Loucy (cell line): ENCODE measurements around the gene ZC3HAV1L.
"Not testable (repeated sequence)": the region's sequence is repeated elsewhere in the genome, so short reads cannot be mapped to it uniquely, and the experiment has no call there.

ENCODE experiments used
- H2AFZ ChIP-seq: fragments of 200-600 bp; sonication (generic); 2 replicates; pipeline ENCODE4 v1.6.0; 2016; ENCODE audit warnings: antibody characterized with exemption, mild to moderate bottlenecking, low read length, moderate library complexity
- H3F3A ChIP-seq: fragments of 200-600 bp; 2 replicates; pipeline ENCODE4 v1.6.0; 2016; ENCODE audit warnings: antibody characterized with exemption, low read depth, mild to moderate bottlenecking
- H3K27me3 ChIP-seq: fragments of 200-600 bp; sonication (generic); 2 replicates; pipeline ENCODE4 v1.6.1; 2014; ENCODE audit warnings: low read length, mild to moderate bottlenecking; ENCODE audit not compliant: insufficient read depth, poor library complexity, severe bottlenecking
- H3K36me3 ChIP-seq: fragments of 200-600 bp; sonication (generic); 2 replicates; pipeline ENCODE4 v1.6.1; 2016; ENCODE audit warnings: low read length; ENCODE audit not compliant: insufficient read depth
- H3K4me1 ChIP-seq: fragments of 200-600 bp; sonication (generic); 2 replicates; pipeline ENCODE4 v1.5.1; 2014; ENCODE audit warnings: low read length, mild to moderate bottlenecking; ENCODE audit not compliant: insufficient read depth, poor library complexity, severe bottlenecking
- H3K4me2 ChIP-seq: fragments of 200-600 bp; sonication (generic); 2 replicates; pipeline ENCODE4 v1.6.0; 2014; ENCODE audit warnings: antibody characterized with exemption, low read length, low read depth, mild to moderate bottlenecking; ENCODE audit not compliant: poor library complexity, severe bottlenecking
- H3K4me3 ChIP-seq: fragments of 200-600 bp; sonication (generic); 2 replicates; pipeline ENCODE4 v1.5.1; 2014; ENCODE audit warnings: low read length, mild to moderate bottlenecking, mixed read lengths; ENCODE audit not compliant: poor library complexity, severe bottlenecking
- H3K79me2 ChIP-seq: fragments of 200-600 bp; sonication (generic); 2 replicates; pipeline ENCODE4 v1.6.1; 2014; ENCODE audit warnings: low read length; ENCODE audit not compliant: insufficient read depth
- H3K9ac ChIP-seq: fragments of 200-600 bp; sonication (generic); 2 replicates; pipeline ENCODE4 v1.6.0; 2014; ENCODE audit warnings: mild to moderate bottlenecking, low read depth, low read length, moderate library complexity; ENCODE audit not compliant: poor library complexity, severe bottlenecking
- H3K9me2 ChIP-seq: fragments of 200-600 bp; sonication (generic); replicated peaks from 2 replicates; pipeline ENCODE4 v1.6.1; 2016; ENCODE audit warnings: low read depth, low read length, mixed read lengths
- H3K9me3 ChIP-seq: fragments of 200-600 bp; sonication (generic); 2 replicates; pipeline ENCODE4 v1.6.1; 2014; ENCODE audit warnings: mild to moderate bottlenecking, antibody characterized with exemption, low read length, low read depth; ENCODE audit not compliant: insufficient read depth
- H4K20me1 ChIP-seq: fragments of 200-600 bp; sonication (generic); 2 replicates; pipeline ENCODE4 v1.6.0; 2014; ENCODE audit warnings: antibody characterized with exemption, low read length, mild to moderate bottlenecking; ENCODE audit not compliant: insufficient read depth, poor library complexity, severe bottlenecking
- CTCF ChIP-seq: fragments of 200-600 bp; sonication (generic); conservative IDR thresholded peaks from 2 replicates; pipeline ENCODE4 v1.5.1; 2014; ENCODE audit warnings: mild to moderate bottlenecking, antibody characterized with exemption, low read length
- EZH2phosphoT487 ChIP-seq: fragments of 200-600 bp; IDR thresholded peaks from 2 replicates; pipeline ENCODE4 v1.6.1; 2018; ENCODE audit warnings: antibody characterized with exemption, mild to moderate bottlenecking, moderate library complexity, borderline replicate concordance

The ZC3HAV1L gene

DNA sequence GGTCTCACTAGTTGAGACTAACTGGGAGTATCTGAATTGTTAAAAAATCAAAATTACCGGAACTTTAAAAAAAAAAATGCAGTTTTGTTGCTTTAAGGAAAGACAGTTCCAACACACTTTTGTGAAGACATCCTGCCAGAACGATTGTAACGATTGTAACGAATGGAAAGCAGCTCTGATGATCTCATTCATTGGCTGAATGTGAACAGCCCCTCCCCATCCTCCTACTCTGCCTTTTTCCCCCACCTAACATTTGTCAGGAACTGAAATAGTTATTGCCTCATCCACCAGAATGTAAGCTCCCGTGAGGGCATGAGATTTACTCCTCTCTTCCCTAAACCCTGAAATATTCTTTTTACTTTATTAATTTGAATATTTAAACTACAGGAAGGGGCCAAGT lies 23.1 kb upstream of the ZC3HAV1L start:
- Histone ChIP-seq H3K4me1 (no peaks in the 10 kb centered on the region), H4K20me1 (peaks cover 7% of the 10 kb centered on the region), H2AFZ (no peak overlapping the region), H3K9ac (no peak overlapping the region), H3K4me3 (no peak overlapping the region), H3K9me2 (no peaks in the 10 kb centered on the region), H3K9me3 (no peaks in the 10 kb centered on the region), H3F3A (no peaks in the 10 kb centered on the region), H3K79me2 (peaks cover 6% of the 10 kb centered on the region; the same call in 1 of the 2 replicates), H3K4me2 (no peak overlapping the region), H3K36me3 (peaks cover 96% of the 10 kb centered on the region), H3K27me3 (no peaks in the 10 kb centered on the region)
- TF ChIP-seq CTCF (no peak), EZH2phosphoT487 (no peak)

DNA sequence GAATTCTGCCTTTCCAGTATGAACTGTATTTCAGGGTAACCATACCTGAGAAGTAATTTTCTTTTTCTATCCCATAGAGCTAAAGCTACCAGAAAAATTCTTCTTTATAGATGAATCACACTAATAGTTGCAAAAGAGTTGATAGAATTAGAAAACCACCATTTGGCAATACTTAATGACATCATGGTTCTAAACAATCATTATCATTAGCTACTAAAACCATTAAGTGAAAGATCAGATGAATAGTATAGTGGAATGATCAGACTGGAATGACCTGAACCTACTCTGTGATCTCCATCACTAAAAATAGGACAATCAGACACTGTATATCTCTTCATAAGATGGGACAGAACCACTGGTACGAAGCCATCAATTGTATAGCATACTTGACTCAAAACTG lies 19.8 kb upstream of the ZC3HAV1L start:
- Histone ChIP-seq H2AFZ (no peak overlapping the region), H3K9ac (no peak overlapping the region), H4K20me1 (peaks cover 3% of the 10 kb centered on the region), H3F3A (no peaks in the 10 kb centered on the region), H3K36me3 (peaks cover 93% of the 10 kb centered on the region), H3K4me1 (no peaks in the 10 kb centered on the region), H3K9me2 (no peaks in the 10 kb centered on the region), H3K4me3 (no peak overlapping the region), H3K27me3 (no peaks in the 10 kb centered on the region), H3K9me3 (no peaks in the 10 kb centered on the region), H3K79me2 (0 out of 2 replicates have a peak, but pooled peaks cover 6% of the 10 kb centered on the region), H3K4me2 (no peak overlapping the region)
- TF ChIP-seq CTCF (no peak), EZH2phosphoT487 (no peak)

GRCh38 chr7:139054656-139055055 lies 18.8 kb upstream of the ZC3HAV1L start:
- not testable (repeated sequence) for H3K4me1 ChIP-seq, H4K20me1 ChIP-seq, H3K4me3 ChIP-seq, H3K27me3 ChIP-seq, H3K9me2 ChIP-seq, H3K4me2 ChIP-seq, H2AFZ ChIP-seq, H3K9me3 ChIP-seq, H3K9ac ChIP-seq, H3F3A ChIP-seq, H3K79me2 ChIP-seq
- peaks cover 93% of the 10 kb centered on the region for H3K36me3 ChIP-seq

DNA sequence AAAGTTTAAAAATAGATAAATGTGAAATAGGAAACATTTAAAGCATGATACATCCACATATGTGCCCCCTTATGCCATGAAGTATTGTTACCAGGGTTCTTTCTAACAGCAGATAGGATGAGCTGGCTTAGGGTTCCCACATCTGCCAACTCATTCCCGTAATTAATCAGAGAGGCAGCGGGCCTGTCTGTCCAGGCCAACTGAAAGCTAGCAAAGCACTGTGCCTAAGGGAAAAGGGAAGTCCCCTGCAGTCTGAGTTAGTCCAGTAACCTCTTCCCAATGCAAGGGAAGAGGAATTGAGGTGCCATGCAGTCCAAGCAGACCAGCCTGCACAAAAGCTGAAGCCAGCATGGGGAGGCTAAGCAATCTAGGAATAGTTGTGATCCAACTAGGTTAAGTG lies 18.3 kb upstream of the ZC3HAV1L start:
- Histone ChIP-seq H3K36me3 (peaks cover 93% of the 10 kb centered on the region), H3K9ac (no peak overlapping the region), H3F3A (no peaks in the 10 kb centered on the region), H2AFZ (no peak overlapping the region), H3K9me2 (no peaks in the 10 kb centered on the region), H3K4me2 (no peak overlapping the region), H4K20me1 (peaks cover 3% of the 10 kb centered on the region), H3K79me2 (0 out of 2 replicates have a peak, but pooled peaks cover 5% of the 10 kb centered on the region), H3K4me3 (no peak overlapping the region), H3K27me3 (no peaks in the 10 kb centered on the region), H3K4me1 (no peaks in the 10 kb centered on the region), H3K9me3 (no peaks in the 10 kb centered on the region)
- no peak for TF ChIP-seq CTCF
- no peak for TF ChIP-seq EZH2phosphoT487
